HEK293T (cell line): ENCODE measurements around the gene KLHL28.

Source experiments
- ARNT ChIP-seq: fragments of 450-650 bp; IDR thresholded peaks from 2 replicates; pipeline ENCODE4 v1.6.1; 2017; ENCODE audit warnings: mild to moderate bottlenecking
- BHLHE40 ChIP-seq: fragments of 450-650 bp; IDR thresholded peaks from 2 replicates; pipeline ENCODE4 v1.6.1; 2016; ENCODE audit warnings: mild to moderate bottlenecking, moderate library complexity, borderline replicate concordance
- CTBP1 ChIP-seq: fragments of 450-650 bp; IDR thresholded peaks from 2 replicates; pipeline ENCODE4 v1.6.1; 2016; ENCODE audit warnings: borderline replicate concordance
- ELF4 ChIP-seq: fragments of 450-650 bp; IDR thresholded peaks from 2 replicates; pipeline ENCODE4 v1.6.1; 2017; ENCODE audit warnings: antibody characterized with exemption
- FOXA1 ChIP-seq: fragments of 450-650 bp; IDR thresholded peaks from 2 replicates; pipeline ENCODE4 v1.6.1; 2016; ENCODE audit warnings: mild to moderate bottlenecking
- FOXK2 ChIP-seq: fragments of 450-650 bp; IDR thresholded peaks from 2 replicates; pipeline ENCODE4 v1.6.1; 2016; ENCODE audit warnings: mild to moderate bottlenecking
- FOXM1 ChIP-seq: fragments of 450-650 bp; IDR thresholded peaks from 2 replicates; pipeline ENCODE4 v1.6.1; 2017; ENCODE audit warnings: mild to moderate bottlenecking, borderline replicate concordance
- L3MBTL2 ChIP-seq: fragments of 450-650 bp; conservative IDR thresholded peaks from 2 replicates; pipeline ENCODE4 v1.6.1; 2016; ENCODE audit warnings: mild to moderate bottlenecking
- NFRKB ChIP-seq: fragments of 450-650 bp; IDR thresholded peaks from 2 replicates; pipeline ENCODE4 v1.6.1; 2016; ENCODE audit warnings: mild to moderate bottlenecking, moderate library complexity
- SP1 ChIP-seq: fragments of 450-650 bp; IDR thresholded peaks from 2 replicates; pipeline ENCODE4 v1.6.1; 2017
- SUZ12 ChIP-seq: fragments of 450-650 bp; IDR thresholded peaks from 2 replicates; pipeline ENCODE4 v1.6.1; 2016; ENCODE audit warnings: mild to moderate bottlenecking
- TARDBP ChIP-seq: fragments of 450-650 bp; IDR thresholded peaks from 2 replicates; pipeline ENCODE4 v1.6.1; 2016
- ZNF384 ChIP-seq: fragments of 450-650 bp; IDR thresholded peaks from 2 replicates; pipeline ENCODE4 v1.6.1; 2016

GRCh38 chr14:44960646-44961045 lies 1.1 kb downstream of the KLHL28 start:
- no peak for TF ChIP-seq FOXM1
- no peak for TF ChIP-seq ARNT
- TF ChIP-seq TARDBP = no peak
- no peak for TF ChIP-seq FOXA1
- no peak for TF ChIP-seq CTBP1
- TF ChIP-seq ELF4 = no peak
- no peak for TF ChIP-seq BHLHE40
- no peak for TF ChIP-seq FOXK2
- no peak for TF ChIP-seq SP1
- TF ChIP-seq SUZ12 = no peak
- TF ChIP-seq NFRKB = no peak
- no peak for TF ChIP-seq L3MBTL2
- TF ChIP-seq ZNF384 = no peak
